Measurements from ENCODE around the gene DAPK2. TPM values are rescaled to one million over a fixed set of nuclear protein-coding genes. Genes with fewer than 3 reads are reported as not detected.

DAPK2 gene
- polyA plus RNA-seq, 3 donors: 4.4 to 8.2 (median 5.1) TPM

- DNase-seq: no peak
Observed at GRCh38 chr15:63997715-63998442, 48.4 kb downstream of the DAPK2 start.

GRCh38 chr15:63996794-63997357 lies 49.4 kb downstream of the DAPK2 start:
- no peak for DNase-seq

GRCh38 chr15:63995789-63996188 lies 50.5 kb downstream of the DAPK2 start:
- no peak for DNase-seq

DNA sequence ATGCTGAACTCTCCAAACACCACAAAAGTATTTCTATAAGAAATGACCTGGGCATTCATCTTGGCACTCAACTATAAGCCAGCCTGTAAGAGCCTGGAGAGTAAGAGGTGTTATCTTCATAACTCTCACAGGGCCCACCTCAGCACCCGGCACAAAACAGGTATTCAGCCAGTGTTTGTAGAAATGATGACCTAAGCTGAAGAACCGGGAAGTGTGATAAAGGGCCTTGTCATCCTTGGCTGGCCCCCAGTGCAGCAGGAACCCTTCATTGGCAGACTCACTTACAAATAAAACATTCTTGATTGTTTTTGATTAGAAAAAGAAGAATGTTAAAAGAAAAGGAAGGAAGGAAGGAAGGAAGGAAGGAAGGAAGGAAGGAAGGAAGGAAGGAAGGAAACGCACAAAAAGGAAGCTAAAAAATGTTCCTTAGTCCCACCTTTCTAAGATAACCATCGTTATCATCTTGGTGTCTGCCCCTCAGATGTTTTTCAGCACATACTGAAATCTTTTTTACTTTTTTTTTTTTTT lies 52.1 kb downstream of the DAPK2 start:
- DNase-seq: no peak

- no peak for DNase-seq
Observed at GRCh38 chr15:63992300-63992699, 54.0 kb downstream of the DAPK2 start.

DNA sequence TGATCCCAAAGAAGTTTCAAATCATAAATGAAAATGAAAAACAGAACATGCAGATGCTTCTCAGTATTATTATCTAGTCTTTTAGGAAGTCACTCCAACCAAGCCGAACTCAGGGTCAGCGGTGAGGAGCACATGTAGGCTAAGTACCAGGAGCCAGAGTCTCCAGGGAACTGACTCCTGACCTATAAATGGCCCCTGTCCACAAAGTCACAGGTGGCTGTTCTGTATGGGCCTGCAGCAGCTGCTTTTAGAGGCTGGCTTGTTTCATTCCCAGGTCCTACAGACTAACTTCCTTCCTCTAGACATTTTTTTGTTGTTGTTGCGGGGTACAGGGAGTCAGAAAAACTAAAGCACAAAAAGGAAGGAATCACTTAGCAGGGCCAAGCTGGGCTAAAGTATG lies 54.6 kb downstream of the DAPK2 start:
- DNase-seq: no peak

DNA sequence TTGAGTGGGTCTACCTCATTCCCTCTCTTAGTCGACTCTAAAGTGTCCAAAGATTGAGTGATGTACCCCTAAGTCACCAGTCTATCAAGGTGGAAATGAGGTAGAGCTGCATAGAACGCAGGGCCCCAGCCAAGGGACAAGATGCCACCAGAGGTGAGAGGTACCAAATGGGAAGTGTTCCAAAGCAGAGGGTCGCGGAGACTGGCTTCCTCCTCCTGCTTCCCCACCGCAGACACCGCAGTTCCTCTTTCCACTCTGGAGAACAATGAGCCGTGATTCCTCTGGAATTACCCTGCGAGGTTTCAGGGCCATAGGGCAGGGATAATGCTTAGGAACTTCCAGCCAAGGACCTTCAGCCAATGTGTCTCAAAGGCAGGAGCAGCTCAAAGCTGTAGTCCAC lies 55.8 kb downstream of the DAPK2 start:
- DNase-seq: no peak

DNA sequence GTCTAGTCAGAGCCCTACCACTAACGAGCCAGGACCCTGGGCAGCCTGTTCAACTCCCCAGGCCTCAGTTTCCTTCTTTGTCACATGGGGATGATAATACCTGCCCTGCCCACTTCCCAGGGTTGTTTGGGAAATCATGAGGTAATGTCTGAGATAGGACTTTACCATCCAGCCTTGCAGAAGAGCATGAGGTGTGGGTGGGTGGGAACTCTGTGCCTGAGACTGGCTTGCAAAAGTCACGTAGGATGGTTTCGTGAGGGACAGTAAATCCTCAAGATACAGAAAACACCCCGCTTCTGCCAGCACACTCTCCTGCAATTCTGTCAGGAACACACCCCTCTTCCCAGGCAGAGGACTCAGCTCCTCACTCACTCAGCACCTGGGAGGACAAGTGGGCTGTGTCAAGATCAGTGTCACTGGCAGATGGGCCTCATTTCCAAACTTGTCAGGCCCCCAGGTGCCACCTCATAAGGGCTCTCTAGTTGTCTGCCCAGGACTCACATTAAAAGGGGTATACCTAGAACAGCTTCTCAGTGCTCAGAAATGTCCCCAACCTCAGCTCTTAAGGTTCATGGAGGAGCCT lies 58.4 kb downstream of the DAPK2 start:
- no peak for DNase-seq

- DNase-seq: no peak
Observed at GRCh38 chr15:63986751-63987341, 59.4 kb downstream of the DAPK2 start.

GRCh38 chr15:63986185-63986680 lies 60.1 kb downstream of the DAPK2 start:
- DNase-seq: no peak

DNA sequence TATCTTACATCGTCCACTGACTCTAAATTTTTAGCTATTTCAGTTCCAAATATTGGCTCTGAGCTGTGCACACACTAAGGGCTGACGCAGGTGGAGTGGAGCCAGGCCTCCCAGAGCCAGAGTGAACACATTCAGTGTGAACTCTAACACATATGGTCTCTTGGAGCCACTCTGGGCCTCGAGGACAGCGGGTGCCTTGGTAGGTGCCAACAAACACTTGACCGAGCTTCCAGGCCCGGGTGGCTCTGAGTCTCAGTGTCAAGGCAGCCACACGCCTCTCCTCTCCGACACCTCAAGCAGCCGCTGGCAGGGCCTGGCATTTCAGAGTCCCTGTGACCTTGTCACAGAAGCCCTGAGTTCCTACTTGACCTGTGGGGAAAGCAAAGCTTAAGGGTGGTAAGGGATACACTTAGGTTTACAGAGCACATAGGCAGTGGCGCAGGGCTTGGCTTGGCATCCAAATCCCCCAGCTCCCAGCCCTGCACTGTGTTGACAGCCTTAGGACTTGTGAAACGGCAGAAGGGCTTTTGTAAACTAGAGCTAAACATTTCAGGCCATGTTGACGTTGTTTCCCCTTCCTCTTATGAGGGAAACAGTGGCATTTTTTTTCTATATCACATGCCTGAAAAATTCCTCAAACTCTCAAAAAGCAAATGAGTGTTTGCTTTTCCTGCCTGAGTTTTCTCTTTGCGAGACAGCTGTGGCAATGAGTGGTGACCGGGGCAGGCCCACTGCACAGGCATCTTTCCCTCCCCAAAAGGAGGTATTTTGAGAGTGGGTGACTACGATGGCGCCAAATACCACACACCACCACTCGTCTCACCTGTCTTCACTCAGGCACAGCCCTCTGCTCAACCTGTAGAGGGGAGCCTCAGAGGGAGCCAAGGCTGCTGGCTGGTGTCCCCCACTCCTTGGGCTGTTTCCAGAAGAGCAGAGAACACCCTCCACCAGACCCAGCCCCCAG lies 60.8 kb downstream of the DAPK2 start:
- no peak for DNase-seq

GRCh38 chr15:63984331-63984730 lies 62.0 kb downstream of the DAPK2 start:
- no peak for DNase-seq

DNA sequence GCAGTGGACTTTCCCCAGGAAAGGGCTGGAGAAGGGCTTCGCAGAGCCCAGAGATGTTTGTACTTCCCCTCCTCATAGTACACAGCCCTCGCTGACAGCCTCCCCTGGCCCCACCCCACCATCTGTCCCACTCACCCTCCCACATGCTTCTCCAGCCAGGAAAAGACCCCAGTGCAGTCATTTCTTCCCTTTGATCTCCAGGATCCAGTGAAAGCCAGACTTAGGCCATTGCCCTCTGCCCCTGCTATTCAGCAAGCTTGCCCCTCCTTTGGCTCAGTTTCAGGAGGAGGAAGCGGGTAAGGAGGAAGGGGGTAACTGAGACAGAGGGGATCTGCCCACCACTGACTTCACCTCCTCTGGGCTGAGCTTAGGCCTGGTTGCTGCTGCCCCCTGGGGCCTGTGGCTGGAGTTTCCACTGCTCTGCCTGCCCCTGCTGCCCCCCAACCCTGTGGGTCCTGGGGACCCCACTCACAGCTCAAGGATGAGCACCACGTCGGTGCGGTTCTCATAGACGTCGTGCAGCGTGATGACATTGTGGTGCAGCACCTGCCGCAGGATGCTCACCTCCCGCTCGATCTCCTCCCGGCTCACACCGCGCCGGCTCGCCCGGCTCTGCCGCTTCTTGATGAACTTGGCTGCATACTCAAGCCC lies 63.1 kb downstream of the DAPK2 start:
- DNase-seq: peak; percentile 77

GRCh38 chr15:63982381-63982854 lies 63.9 kb downstream of the DAPK2 start:
- no peak for DNase-seq

DNA sequence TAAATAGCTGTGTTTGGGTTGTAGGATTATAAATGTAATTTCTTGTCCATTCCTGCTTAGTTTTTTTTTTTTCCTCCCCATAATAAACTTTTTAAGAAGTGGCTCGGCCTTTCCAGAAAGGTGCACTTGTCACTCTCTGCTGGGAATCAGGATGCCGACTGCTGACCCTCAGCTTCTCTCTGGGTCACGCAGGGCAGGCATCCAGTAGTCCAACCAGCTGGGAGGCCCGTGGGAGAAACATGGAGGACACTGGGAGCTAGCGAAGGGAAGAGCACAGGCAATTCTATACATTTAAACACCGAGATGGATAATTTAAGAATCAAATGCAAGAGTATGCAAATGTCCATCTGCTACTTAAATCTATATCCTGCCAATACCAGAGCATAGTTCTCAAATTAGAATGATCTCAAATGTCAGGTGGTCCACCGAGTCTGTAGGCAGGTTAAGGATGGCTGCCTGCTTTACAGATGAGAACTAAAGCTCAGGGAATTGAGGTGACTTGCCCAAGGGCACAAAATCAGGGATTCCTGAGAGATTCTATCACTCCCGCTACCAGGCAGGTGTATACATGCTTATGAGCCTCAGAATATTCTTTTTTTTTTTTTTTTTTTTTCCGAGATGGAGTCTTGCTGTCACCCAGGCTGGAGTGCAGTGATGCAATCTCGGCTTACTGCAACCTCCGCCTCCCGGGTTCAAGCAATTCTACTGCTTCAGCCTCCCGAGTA lies 64.5 kb downstream of the DAPK2 start:
- no peak for DNase-seq

GRCh38 chr15:63979262-63979793 lies 67.0 kb downstream of the DAPK2 start:
- no peak for DNase-seq

DNA sequence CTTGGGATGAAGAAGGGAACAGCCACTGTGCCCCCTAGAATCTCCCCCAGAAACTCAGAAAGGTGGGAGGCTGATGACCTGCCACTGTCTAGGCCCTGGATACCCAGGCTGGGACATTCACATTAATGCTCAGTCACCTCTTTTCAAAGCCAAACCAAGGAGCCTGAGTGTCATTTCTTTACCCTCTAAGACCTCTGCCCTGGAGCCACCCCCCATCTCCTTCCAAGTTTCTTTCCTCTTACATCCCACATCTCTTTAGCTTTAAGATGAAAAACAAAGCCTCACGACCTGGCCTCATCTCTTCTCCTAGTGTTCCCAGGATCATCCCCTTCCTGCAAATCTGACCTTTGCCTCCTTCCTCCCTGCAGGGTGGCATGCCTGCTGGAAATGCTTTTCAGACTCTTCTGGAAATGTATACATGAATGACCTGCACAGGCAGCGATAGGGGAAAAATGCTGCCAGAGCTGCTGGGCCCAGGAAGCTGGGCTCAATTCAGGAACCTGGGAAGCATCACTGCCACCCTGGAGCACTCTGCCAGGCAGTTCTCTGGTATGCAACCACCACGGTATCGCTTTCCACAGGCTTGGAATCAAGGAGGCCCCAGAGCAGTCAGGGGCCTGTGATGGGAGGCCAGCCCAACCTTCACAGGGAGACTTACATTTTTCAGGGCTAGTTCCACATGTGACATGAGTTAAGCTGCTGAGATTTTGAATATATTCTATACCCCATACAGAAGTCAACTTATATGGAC lies 67.6 kb downstream of the DAPK2 start:
- no peak for DNase-seq

DNA sequence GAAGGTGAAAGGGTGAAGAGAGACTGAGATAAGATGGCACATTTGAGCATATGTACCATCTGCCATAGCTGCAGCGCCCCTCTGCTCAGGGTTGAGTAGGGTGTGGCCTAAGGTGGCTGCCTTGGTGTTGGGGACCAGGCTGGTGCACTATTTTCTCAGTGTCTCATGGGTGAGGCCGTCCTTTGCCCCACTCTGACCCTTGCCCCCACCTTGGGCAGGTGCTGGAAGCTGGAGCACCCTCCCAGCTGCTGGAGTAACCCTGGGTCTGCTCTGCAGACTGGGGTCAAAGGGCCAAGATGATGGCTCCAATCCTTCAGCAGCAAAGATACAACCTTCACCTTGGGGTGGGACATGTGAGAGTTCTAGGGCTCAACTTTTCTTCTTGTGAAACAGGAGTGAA lies 69.2 kb downstream of the DAPK2 start:
- DNase-seq: no peak

- no peak for DNase-seq
Observed at GRCh38 chr15:63974021-63974420, 72.3 kb downstream of the DAPK2 start.
